Neutrophil (primary cell): ENCODE results near the gene ZNF23.

Experiments used
- H3K27ac ChIP-seq: fragments of 200-600 bp; sonication (generic); 2 replicates; pipeline ENCODE4 v1.5.1; 2016; ENCODE audit warnings: mild to moderate bottlenecking, moderate library complexity
- H3K27me3 ChIP-seq: fragments of 200-600 bp; sonication (generic); 2 replicates; pipeline ENCODE4 v1.6.0; 2016; ENCODE audit warnings: mild to moderate bottlenecking
- H3K36me3 ChIP-seq: fragments of 200-600 bp; sonication (generic); 2 replicates; pipeline ENCODE4 v1.5.1; 2017
- H3K4me1 ChIP-seq, 2 experiments: fragments of 200-600 bp in 1 of 2; sonication (generic) in 1 of 2; 1 replicate in 1 of 2; 2 replicates in 1 of 2; pipeline versions ENCODE4 v1.5.1 to v1.6.1; 2013 to 2016; ENCODE audit warnings: low read depth in 1 of 2, low read length in 1 of 2, mild to moderate bottlenecking in 1 of 2, moderate library complexity in 1 of 2; ENCODE audit not compliant: control insufficient read depth in 1 of 2, insufficient read depth in 1 of 2
- H3K4me3 ChIP-seq, 2 experiments: fragments of 200-600 bp in 1 of 2; sonication (generic) in 1 of 2; 1 replicate in 1 of 2; 2 replicates in 1 of 2; pipeline ENCODE4 v1.5.1; 2013 to 2016; ENCODE audit warnings: low read depth in 1 of 2, low read length in 1 of 2, mild to moderate bottlenecking in 1 of 2, moderate library complexity in 1 of 2
- H3K9me3 ChIP-seq: fragments of 200-600 bp; sonication (generic); 2 replicates; pipeline ENCODE4 v1.5.1; 2016
- TF ChIP-seq, protein P1 (sequence below): fragments of 200-600 bp; sonication (generic); IDR thresholded peaks from 2 replicates; pipeline ENCODE4 v1.5.1; 2016; ENCODE audit warnings: antibody characterized with exemption

Gene ZNF23

DNA sequence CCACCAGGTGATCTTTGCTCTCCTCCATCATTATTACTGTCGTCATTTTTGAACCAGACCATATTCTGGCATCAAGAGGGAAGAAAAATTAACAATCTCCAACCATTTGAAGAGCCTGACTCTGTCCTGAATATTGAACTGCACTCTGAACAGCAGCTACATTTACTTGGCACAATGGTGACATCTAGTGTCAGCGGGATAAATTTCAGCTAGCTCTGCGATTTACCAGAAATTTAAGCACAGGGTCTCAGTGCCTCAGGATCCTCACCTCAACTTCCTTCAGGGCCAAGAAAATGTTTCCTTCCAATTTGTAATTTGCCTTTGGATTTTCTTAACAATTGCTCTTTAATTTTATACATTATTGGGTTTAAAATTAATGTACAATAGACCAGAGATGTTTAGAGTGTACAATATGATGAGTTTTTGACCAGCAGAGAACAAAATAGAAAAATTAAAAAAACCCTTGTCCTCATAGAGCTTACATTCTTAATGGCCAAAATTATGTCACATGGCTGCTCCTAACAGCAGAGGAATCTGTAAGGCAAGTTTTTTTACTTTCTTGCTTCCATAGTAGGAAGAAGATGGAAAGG, 37.8 kb upstream of the ZNF23 start:
- TF ChIP-seq, protein P1, sequence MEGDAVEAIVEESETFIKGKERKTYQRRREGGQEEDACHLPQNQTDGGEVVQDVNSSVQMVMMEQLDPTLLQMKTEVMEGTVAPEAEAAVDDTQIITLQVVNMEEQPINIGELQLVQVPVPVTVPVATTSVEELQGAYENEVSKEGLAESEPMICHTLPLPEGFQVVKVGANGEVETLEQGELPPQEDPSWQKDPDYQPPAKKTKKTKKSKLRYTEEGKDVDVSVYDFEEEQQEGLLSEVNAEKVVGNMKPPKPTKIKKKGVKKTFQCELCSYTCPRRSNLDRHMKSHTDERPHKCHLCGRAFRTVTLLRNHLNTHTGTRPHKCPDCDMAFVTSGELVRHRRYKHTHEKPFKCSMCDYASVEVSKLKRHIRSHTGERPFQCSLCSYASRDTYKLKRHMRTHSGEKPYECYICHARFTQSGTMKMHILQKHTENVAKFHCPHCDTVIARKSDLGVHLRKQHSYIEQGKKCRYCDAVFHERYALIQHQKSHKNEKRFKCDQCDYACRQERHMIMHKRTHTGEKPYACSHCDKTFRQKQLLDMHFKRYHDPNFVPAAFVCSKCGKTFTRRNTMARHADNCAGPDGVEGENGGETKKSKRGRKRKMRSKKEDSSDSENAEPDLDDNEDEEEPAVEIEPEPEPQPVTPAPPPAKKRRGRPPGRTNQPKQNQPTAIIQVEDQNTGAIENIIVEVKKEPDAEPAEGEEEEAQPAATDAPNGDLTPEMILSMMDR = no peak
- H3K4me1 ChIP-seq = no peaks in the 10 kb centered on the region
- no peaks in the 10 kb centered on the region for H3K27me3 ChIP-seq
- H3K36me3 ChIP-seq = no peaks in the 10 kb centered on the region
- no peaks in the 10 kb centered on the region for H3K9me3 ChIP-seq
- no peak overlapping the region for H3K4me3 ChIP-seq
- H3K27ac ChIP-seq = no peak overlapping the region

DNA sequence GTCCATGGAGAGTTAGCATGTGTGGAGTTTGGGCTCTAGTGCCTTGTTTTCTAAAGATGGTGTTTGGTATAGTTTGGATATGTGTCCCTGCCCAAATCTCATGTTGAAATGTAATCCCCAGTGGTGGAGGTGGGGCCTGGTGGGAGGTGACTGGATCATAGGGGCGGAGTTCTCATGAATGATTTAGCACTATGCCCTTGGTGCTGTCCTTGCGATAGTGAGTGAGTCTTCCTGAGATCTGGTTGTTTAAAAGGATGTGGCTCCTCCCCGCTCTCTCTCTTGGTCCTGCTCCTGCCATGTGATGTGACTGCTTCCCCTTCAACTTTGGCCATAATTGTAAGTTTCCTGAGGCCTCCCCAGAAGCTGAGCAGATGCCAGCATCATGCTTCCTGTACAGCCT, 36.0 kb upstream of the ZNF23 start:
- TF ChIP-seq, protein P1 = no peak
- Histone ChIP-seq H3K4me3 (no peak overlapping the region), H3K9me3 (no peaks in the 10 kb centered on the region), H3K27me3 (no peaks in the 10 kb centered on the region), H3K36me3 (no peaks in the 10 kb centered on the region), H3K4me1 (no peaks in the 10 kb centered on the region), H3K27ac (no peak overlapping the region)

DNA sequence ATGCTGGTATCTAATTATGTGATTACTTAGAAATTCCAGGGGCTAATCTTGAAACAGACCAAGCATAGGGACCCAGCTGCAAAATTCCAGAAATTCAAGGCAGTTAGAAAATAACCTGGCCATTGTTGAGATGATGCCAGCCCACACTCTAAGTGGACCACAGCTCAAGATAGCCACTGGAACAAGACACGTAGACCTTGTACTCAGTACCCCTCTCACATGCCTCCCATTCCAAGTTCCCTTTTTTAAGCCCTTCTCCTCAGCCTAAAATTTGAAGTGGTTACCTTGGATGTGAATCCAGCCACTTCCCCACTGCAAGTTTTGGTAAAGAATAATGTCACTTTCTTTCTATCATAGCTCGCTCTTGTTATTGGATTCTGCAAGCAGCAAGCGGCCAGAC, 31.2 kb upstream of the ZNF23 start:
- H3K4me1 ChIP-seq = no peaks in the 10 kb centered on the region
- no peak overlapping the region for H3K27ac ChIP-seq
- TF ChIP-seq, protein P1 = no peak
- no peaks in the 10 kb centered on the region for H3K36me3 ChIP-seq
- H3K27me3 ChIP-seq = no peaks in the 10 kb centered on the region
- H3K9me3 ChIP-seq = no peaks in the 10 kb centered on the region
- no peak overlapping the region for H3K4me3 ChIP-seq

DNA sequence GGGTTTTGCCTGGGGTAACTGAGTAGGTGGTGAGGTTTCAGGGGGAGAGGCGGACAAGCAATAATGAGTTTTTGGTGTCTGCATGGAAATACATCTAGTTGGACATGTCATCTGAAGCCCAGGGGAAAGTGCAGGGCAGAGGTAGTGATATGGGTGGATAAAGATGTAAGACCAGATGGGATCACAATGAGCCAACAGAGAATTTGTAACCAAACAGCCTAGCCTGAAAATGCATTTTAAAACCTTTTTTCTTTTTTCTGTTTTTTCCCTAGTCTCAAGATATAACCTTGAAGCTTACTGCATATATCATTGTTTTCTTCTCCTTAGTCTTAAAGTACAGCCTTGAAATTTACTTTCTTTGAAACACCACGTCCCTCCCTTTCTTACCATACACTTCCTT, 30.7 kb upstream of the ZNF23 start:
- H3K4me3 ChIP-seq = no peak overlapping the region
- no peaks in the 10 kb centered on the region for H3K36me3 ChIP-seq
- H3K4me1 ChIP-seq = no peaks in the 10 kb centered on the region
- H3K27me3 ChIP-seq = no peaks in the 10 kb centered on the region
- TF ChIP-seq, protein P1 = no peak
- no peak overlapping the region for H3K27ac ChIP-seq
- no peaks in the 10 kb centered on the region for H3K9me3 ChIP-seq

DNA sequence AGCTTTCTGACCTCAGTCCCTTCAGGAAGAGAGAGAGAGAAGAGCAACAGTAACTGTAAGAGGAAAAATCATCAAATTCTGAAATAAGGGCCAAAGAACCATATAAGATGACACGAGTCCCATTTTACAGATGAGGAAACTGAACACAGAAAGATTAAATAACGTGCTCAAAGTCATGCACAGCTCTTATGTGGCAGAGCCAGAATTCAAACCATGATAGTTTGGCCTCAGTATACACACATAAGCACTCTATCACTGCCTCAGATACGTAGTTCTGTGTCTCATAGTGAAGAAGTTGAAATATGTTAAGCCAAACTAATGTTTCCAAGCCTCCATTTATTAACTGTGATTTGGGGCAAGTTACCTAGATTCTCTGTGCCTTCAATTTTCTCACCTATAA, 29.0 kb upstream of the ZNF23 start:
- Histone ChIP-seq H3K4me3 (no peak overlapping the region), H3K36me3 (no peaks in the 10 kb centered on the region), H3K27me3 (peaks cover 13% of the 10 kb centered on the region), H3K27ac (no peak overlapping the region), H3K4me1 (no peaks in the 10 kb centered on the region), H3K9me3 (no peaks in the 10 kb centered on the region)
- TF ChIP-seq, protein P1 = no peak

DNA sequence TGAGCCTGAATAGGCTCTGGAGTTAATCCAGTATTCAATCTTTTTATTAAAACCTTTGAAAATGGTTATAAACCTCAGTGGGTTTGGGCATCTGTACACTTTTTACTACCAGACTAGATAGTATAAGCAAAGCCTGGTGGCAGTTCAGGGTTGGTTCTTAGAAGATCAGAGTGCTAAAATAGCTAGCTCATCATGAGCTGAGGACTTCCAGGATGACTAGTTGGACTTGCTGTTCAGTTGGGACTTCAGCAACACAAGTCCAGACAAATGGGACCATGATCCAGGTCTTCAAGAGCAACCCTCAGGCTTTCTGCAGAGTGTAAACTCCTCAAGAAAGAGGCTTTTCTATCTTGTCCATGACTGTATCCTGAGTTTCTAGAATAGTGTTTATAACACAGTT, 28.3 kb upstream of the ZNF23 start:
- peaks cover 19% of the 10 kb centered on the region for H3K27me3 ChIP-seq
- no peak overlapping the region for H3K4me3 ChIP-seq
- TF ChIP-seq, protein P1 = no peak
- no peak overlapping the region for H3K27ac ChIP-seq
- no peaks in the 10 kb centered on the region for H3K36me3 ChIP-seq
- no peaks in the 10 kb centered on the region for H3K4me1 ChIP-seq
- H3K9me3 ChIP-seq = no peaks in the 10 kb centered on the region
